Activated gamma-delta T cell (primary cell): ENCODE results near the gene VPS4A.
"Not testable (repeated sequence)": the region's sequence is repeated elsewhere in the genome, so short reads cannot be mapped to it uniquely, and the experiment has no call there.

Experiments used
- DNase-seq: peaks from one replicate; lab custom pipeline; 2025; lab: John Stamatoyannopoulos, UW

VPS4A gene

DNA sequence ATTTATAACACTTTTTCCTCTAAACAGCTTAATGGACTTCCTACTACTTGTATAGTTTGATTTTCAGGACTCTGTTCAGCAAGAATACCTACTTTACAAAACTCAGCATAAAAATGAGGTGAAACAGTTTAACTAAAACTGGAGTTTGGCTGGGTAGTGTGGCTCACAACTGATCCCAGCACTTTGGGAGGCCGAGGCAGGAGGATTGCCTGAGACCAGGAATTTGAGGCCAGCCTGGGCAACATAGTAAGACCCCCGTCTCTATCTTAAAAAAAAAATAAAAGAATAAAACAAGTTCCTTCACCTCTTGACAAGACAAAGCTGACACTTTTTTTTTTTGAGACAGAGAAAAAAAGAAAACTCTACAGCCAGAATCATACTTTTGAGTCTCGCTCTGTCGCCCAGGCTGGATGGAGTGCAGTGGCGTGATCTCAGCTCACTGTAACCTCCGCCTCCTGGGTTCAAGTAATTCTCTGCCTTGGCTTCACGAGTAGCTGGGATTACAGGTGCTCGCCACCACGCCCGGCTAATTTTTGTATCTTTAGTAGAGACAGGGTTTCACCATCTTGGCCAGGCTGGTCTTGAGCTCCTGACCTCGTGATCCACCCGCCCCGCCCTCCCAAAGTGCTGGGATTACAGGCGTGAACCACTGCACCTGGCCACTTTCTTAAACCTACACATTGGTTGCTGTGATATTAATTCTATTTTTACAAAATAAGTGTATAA, 16.6 kb downstream of the VPS4A start:
- DNase-seq = no peak

DNA sequence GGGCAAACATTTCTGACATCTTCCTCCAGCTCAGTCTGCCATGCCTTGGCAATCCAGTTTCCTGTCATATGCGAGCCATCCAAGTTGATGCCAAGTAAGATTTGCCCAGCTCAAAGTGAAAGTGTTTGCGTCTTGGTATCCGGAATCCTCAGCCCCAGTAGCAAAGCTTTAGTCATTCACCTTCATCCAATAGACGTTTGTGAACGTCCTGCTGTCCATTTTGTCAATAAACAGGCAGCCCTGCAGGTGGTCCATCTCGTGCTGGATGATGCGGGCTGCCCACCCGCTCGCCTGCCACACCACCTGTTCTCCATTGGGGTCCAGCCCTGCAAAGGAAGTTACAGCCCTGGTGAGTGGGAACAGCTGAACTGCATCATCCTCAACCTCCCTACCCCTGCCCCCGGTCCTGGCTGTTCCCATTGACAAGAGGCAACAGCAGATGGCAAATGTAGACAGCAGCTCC, 17.7 kb downstream of the VPS4A start:
- no peak for DNase-seq

DNA sequence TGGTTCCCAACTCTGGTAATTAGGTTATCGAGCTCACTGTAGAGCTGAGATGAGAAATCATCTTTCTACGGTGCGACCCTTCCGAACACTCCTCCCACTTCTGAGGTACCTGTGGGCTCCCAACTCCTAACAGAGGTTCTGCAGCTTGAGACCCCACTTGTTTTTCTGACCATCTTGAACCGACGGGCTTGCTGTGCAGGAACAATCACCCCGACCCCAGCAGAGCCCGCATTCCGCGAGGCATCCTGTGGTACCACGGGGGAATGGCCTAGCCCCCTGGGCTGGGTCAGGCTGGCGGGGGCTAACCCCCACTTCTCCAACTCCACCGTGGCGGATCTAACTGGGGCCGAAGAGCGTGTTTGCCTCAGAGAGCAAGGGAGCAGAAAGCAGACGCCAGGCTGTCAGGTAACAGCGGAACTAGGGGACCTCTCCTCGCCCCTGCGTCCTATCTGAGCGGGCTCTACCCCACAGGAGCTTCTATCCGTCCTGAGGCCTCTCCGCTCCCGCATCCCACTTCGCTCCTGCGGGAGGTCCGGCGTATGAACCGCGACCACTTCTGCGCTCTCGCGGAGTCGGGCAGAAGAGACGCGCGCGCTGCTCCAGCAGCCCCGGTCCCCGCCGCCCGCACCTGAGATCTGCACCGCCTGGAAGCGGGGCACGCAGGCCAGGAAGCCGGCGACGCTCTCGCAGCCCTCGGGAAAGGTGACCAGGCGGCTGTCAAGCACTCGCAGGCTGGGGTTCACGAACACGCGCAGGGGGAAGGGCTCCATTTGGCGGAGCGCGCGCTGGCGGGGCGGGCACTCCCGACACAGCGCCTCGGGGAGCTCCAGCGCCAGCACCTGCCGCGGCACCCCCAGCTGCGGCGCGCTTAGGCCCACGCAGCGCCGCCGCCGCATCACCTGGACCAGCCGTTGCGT, 18.5 kb downstream of the VPS4A start:
- peak; percentile 59 for DNase-seq

DNA sequence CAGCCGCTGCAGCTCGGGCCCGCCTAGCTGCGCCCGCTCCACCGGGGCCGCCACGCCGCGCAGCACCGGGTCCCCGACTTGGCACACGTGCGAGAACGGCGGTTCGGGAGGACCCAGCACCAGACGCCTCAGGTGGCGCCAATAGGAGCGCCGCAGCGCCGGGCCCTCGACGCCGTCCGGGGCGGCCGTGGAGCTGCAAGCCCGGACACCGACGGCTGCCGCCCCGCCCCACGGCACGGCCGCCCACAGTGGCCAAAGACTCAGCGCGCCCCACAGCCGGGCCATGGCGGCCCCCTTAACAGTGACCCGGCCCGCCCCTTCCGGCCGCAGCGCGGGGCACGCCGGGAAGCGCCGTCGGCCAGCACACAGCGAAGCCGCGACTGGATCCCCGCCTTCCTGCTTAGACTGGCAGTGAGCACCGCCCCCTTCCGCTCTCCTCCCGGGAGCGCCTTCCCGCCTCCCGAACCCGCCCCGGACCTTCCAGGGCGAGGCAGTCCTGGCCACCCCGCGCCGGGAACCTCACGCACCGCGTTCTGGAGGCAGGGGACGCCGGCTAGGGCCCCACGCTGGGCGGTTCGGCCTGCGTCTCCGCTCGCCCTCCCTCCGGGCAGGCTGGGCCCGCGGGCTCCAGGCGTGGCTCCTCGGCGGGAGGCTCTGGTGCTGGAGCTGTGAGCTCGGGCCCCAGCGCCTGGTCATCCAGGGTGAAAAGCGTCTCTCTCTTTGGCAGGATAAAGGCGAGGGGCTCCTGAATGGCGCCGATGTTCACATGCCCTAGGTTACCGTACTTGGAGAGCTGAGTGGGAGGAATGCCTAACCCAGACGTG, 19.3 kb downstream of the VPS4A start, which contains the start of gene PDF:
PDF (minus strand) TSS at position 303 of the 824 bp plus-strand sequence; CDS start at position 285, 18 bp downstream.
- DNase-seq = peak; percentile 81

DNA sequence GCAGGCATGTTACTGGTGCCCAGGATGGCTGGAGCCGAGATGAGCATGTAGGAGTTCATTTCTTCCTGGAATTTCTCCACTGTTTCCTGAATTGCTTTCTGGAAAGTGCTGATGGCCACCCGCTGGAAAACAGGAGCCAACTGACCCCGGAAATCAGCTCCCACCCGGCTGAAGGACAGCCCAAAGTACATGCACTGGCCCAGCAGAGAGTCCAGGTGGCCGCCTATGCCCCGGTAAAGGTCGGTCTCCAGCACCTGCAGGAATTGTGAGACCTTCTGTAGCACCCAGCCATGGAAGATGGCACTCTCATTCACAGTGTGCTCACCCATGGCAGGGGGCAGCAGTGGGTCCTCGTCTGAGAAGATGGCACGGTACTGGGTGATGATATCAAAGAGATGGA, 23.5 kb downstream of the VPS4A start:
- DNase-seq = no peak

DNA sequence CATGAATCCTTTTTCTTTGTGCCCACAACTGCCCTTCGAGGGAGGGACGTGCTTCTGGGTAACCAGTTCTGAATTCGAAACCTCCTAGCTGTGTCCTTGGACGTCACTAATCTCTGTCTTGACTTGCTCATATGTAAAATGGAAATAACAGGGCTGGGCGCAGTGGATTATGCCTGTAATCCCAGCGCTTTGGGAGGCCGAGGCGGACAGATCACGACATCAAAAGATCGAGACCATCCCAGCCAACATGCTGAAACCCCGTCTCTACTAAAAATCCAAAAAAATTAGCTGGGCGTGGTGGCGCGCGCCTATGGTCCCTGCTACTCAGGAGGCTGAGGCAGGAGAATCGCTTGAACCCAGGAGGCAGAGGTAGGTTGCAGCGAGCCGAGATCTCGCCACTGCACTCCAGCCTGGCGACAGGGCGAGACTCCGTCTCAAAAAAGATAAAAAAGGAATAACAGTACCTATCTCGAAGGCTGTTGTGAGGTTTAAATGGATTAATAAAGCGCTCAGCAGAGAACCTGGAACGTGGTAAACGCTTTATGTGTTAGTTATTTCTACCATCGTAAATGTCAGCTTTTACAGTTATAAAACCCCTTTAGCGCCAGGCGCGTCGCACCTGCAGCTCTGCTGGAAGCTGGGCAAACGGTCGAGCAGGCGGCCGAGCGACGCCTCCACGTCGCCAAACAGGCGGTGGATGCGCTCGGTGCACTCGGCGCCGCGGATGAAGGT, 27.6 kb downstream of the VPS4A start:
- DNase-seq = no peak

DNA sequence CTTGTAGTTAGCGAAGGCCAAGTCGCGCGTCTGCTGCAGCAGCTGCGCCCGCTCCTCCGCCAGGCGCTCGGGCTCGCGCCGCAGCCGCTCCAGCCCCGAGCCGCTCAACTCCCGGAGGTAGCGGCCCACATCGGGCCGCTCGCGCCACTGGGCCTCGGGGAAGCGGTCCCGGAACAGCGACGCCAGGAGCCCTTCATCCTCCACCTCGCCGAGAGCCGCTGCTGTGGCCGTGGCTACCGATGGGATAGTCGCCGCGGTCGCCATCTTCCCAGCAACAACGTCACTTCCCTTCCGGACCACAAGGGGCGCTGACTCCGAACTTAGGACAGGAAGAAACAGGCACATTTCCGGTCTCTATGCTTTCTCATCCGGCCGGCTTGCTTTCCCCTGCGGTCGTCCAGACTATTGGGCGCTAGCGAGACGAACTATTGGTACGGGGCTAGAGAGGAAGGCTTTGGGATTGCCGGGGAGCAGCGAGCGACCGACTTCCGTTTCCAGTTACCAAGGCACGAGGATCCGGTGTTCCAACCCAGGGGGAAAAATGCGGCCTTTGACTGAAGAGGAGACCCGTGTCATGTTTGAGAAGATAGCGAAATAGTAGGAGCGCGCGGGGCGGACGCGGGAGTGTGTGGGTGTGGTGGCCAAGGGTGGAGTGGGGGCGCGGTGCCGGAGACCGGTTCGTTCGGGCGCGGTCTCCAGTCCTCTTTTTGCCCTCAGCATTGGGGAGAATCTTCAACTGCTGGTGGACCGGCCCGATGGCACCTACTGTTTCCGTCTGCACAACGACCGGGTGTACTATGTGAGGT, 28.3 kb downstream of the VPS4A start, which contains the start of the genes COG8 and NIP7:
COG8 (minus strand) TSS at position 276 of the 806 bp plus-strand sequence; CDS start at position 264, 12 bp downstream.
NIP7 (plus strand) TSS at position 484 of the 806 bp plus-strand sequence; CDS start at position 542, 58 bp downstream.
- peak; percentile 62 for DNase-seq

DNA sequence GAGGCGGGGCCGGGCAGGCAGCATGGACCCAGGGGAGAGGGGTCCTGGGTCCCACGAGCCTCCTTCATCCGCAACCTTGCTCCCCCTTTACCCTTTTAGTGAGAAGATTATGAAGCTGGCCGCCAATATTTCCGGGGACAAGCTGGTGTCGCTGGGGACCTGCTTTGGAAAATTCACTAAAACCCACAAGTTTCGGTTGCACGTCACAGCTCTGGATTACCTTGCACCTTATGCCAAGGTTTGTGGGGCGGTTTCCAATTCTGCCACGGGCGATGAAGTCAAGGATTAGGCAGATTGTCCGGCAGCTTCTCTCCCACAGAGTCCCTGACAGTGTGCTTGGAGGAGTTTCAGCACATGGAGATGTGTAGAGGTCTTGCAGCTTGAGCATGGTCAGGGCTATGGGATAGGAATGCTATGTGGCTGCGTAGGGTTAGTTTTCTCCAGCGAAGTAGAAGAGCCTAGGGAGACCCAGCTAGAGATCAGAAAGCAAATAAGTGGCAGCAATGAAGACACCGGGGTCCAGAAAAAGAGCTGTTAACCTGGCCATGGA, 29.0 kb downstream of the VPS4A start:
- no peak for DNase-seq

DNA sequence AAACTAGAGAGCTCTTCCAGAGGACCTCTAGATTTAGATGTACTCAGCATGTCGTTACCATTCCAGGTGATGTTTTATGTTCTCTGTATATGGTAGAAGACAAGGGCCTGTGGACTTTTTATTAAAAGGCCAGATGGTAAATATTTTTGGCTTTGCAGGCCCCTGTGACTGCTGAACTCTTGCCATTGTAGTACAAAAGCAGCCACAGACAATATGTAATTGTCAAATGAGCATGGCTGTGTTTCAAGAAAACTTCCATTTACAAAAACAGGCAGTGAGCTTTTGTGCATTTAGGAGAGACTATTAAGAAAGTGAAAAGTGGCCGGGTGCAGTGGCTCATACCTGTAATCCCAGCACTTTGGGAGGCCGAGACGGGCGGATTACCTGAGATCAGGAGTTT, 33.0 kb downstream of the VPS4A start:
- DNase-seq = no peak

DNA sequence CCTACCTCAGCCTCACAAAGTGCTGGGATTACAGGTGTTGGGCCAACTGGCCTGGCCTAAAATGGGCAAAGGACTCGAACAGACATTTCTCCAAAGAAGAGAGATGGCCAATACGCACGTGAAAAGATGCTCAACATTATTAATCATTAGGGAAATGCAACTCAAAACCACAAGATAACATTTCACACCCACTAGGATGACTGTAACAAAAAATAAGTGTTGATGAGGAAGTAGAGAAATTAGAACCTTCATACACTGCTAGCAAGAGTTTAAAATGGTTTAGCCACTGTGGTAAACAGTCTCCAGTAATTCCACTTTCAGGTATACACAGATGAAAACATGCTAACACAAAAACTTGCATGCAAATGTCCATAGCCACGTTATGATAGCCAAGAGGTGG, 34.8 kb downstream of the VPS4A start:
- no peak for DNase-seq

DNA sequence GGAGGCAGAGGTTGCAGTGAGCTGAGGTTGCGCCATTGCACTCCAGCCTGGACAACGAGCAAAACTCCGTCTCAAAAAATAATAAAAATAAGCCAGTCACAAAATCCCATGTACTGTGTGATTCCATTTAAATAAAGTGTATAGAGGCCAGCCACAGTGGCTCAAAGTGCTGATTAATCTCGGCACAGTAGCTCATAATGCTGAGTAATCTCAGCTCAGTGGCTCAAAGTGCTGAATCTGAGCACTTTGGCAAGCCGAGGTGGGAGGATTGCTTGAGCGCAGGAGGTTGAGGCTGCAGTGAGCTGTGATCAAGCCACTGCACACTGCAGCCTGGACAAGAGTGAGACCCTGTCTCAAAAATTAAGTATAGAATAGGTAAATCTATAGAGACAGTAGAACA, 35.5 kb downstream of the VPS4A start:
- DNase-seq = no peak

DNA sequence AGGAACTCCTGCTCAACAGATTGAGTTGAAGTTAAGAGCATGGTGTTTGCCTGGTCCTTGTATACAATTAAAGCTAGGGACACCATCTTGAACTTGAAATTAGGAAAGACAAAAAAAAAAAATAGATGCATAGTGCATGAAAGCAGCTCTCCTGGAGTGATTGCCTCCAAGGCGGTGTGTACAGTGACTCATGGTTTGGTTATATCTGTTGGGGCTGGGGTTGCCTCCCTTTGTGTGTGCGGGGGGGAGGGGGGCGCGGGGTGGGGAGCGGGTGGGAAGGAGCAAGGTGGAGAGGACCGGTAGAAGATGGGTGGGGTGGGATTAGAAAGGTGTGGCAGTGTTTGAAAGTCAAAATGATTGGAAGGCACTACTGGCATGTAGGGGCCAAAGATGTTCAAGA, 37.1 kb downstream of the VPS4A start:
- DNase-seq = no peak

DNA sequence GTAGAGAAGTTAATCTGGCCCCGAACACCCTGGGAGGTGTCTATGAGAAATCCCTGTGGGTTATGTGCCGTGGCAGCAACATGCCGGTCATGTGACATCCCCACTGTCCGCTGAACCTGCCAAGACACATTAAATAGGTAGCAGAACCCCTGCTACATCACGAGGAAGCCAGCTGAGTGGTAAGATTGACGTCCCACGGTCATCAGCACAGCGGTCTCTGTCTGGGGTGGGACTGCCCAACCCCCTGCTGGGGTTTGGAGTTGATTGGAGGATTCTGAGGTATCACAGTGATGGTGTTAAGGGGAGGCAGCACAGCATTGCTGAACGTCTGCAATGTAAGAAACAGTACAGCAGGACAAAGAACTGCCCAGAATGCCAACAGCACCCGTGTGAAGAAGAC, 38.4 kb downstream of the VPS4A start:
- DNase-seq = no peak

DNA sequence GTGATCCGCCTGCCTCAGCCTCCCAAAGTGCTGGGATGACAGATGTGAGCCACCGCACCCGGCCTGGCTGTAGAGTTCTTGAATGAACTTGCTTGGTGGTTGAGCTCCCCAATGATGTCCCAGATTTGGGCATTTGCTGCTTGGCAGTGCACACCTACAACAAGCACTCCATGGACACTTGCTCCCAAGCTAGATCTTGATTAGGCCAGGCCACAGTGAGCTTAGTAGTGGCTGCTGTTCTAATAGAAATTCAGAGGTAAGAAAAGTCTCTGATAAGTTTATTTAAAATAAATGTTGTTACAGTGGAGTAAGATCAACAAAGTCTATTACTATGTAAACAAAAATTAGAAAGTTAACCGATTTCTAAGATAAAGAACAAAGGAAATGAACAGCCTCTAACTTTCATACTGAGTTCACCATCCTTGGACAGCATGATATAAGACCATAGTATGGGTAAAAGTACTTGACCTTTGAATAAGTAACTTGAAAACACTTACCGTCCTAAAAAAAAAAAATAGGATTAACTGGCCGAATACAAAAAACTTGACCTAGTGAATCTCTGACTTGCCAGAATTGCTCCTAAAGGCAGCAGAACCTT, 39.5 kb downstream of the VPS4A start:
- no peak for DNase-seq

DNA sequence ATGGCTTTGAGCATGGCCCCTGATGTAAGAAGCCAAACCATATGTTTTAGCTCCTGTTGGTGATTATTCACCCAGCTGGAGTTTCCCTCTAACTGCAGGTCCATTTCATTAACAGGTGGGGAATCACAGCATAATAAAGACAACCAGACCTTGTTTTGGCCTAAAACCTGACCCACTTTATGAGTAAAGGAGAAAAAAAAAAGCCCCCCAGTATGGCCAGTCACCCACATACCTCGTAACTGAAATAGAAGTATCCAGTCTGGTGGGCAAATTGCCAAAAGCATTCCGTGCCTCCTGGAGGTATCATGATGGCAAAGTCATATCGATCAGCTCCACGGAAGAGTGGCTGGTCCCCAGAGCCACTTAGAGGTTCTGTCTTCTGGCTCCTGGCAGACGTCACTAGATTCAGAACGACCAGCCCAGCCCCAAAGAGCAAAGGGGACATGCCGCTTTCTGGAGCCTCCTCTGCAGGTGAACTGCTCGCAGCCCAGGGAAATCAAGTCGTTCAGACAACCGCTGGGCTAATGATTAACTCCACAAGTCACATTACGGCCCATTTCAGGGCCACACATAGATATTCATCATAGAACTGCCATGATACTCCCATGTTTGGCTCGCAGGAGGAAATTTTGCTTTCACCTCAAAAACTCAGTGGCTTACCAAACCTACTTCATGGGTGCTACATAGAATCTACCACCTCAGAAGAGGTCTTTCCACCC, 40.3 kb downstream of the VPS4A start, which contains the start of gene TMED6:
TMED6 (minus strand) TSS at position 478 of the 719 bp plus-strand sequence; CDS start at position 445, 33 bp downstream.
- DNase-seq = no peak

DNA sequence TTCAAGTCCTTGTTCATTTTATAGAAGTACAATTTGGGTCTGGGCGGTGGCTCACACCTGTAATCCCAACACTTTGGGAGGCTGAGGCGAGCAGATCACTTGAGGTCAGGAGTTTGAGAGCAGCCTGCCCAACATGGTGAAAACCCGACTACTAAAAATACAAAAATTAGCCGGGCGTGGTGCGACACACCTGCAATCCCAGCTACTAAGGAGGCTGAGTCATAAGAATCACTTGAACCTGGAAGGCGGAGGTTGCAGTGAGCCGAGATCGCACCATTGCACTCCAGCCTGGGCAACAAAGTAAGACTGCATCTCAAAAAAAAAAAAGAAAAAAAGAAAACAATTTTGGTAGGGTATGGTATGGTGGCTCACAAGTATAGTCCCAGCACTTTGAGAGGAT, 48.9 kb downstream of the VPS4A start:
- not testable (repeated sequence) for DNase-seq

DNA sequence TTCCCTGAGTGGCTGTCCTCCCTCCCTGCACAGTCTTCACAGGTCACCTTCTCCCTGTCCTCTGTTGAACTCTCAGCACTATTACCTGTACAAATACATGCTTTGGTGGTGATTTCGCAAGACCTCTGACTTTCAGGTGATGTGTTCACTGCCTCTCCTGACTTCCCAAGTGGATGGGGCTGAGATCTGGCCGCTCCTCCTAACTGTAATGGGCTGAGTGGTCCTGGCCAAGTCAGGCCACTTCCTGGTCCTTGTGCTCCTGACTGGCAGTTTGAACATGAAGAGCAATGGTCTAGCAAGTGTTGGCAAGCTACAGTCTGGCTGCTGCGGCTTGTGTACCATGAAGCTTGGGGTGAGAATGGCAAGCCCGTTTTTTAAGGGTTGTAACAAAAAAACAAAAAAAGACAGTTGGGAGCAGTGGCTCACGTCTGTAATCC, 52.1 kb downstream of the VPS4A start:
- DNase-seq = no peak

DNA sequence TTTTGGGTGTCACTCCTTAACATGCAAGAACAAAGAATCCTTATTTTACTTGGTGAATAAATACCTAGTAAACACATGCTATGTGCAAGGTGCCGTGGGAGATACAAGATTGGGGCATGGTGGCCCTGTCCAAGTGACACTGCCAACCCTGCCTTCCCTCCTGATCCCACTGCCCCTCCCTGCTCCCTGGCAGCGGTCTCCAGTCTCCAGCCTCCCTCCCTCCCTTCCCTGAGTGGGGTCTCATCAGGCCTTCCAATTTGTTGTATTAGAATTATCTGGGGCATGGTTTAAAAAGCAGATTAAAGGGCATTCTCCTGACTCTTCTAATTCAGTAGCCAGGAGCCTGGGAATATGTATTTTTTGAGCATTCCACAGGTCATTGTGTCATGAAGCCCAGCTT, 52.9 kb downstream of the VPS4A start:
- DNase-seq = no peak

DNA sequence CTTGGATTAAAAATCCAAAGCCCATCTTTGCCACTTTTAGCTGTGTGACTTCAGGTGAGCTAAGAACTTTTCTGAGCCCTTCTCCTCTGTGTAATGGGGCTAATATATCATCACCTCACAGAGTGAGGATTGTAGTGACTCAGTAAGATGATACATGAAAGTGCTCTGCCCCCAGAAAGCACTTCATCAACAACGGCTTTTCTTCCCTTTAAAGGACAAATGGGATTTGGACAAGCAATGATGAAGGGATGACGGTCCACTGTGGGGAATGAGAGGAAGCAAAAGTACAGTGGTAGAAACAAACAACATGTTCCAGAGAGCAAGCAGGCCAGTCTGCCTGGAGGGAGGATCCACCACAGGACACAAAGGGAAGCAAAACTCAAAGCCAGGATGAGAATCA, 54.8 kb downstream of the VPS4A start:
- no peak for DNase-seq
